Heart right ventricle (tissue), 16 donors: ENCODE measurements around the gene LGR6. TPM values are rescaled to one million over a fixed set of nuclear protein-coding genes. Genes with fewer than 3 reads are reported as not detected.

Source experiments
- ATAC-seq, 8 donors: fragments of 200-7000 bp; cut with Tn5 transposase; one replicate each; pipeline ENCODE4 v1.9.1; 2020; ENCODE audit warnings: mild to moderate bottlenecking in 8 of 8, moderate library complexity in 8 of 8, moderate number of reproducible peaks in 1 of 8
- DNase-seq, 2 donors: peaks; one replicate each; pipeline ENCODE4 v3.0.0-alpha.2; 2020
- H3K27ac ChIP-seq, 10 donors: fragments of 200-600 bp; sonication (generic) in 2 of 10; one replicate each; pipeline versions ENCODE4 v1.5.0 to v1.8.0; 2020 to 2022; ENCODE audit warnings: mild to moderate bottlenecking in 3 of 10
- H3K27me3 ChIP-seq, 7 donors: fragments of 200-600 bp; one replicate each; pipeline ENCODE4 v1.8.0; 2021 to 2022; ENCODE audit warnings: mild to moderate bottlenecking in 2 of 7
- H3K36me3 ChIP-seq, 9 donors: fragments of 200-600 bp; sonication (generic) in 1 of 9; one replicate each; pipeline versions ENCODE4 v1.5.0 to v1.8.0; 2020 to 2022; ENCODE audit warnings: mild to moderate bottlenecking in 2 of 9
- H3K4me1 ChIP-seq, 9 donors: fragments of 200-600 bp; sonication (generic) in 1 of 9; one replicate each; pipeline versions ENCODE4 v1.5.0 to v1.8.0; 2020 to 2022; ENCODE audit warnings: mild to moderate bottlenecking in 4 of 9
- H3K4me3 ChIP-seq, 10 donors: fragments of 200-600 bp; sonication (generic) in 2 of 10; one replicate each; pipeline versions ENCODE4 v1.5.0 to v1.8.0; 2020 to 2022; ENCODE audit warnings: mild to moderate bottlenecking in 7 of 10, moderate library complexity in 2 of 10
- H3K9me3 ChIP-seq, 11 donors: fragments of 200-600 bp in 10 of 11; sonication (generic) in 2 of 11; one replicate each; pipeline versions ENCODE4 v1.5.0 to v1.8.0; 2013 to 2022; ENCODE audit warnings: mild to moderate bottlenecking in 2 of 11, control low read depth in 1 of 11, moderate library complexity in 1 of 11
- WGBS, 2 donors: extraction: QIAGEN DNeasy Blood & Tissue Kit; methylation state at CpG; one replicate each; pipeline ENCODE4 v1.1.7; 2013; ENCODE audit warnings: inconsistent platforms in 1 of 2; 5-methylcytosine and 5-hydroxymethylcytosine counted together
- intact Hi-C, 10 donors: fragments of 100-400 bp; cut with DNase I; formaldehyde crosslinking; loops; one replicate each; pipeline versions ENCODE4 v1.11.1 to v1.14.2; 2022
- polyA plus RNA-seq, 2 donors: library from polyadenylated mRNA; stranded (reverse); fragments of 200-250 nt; gene quantifications; one replicate each; pipeline ENCODE4 v1.2.3, GENCODE V29; 2013
- total RNA-seq, 10 donors: library from RNA; stranded (reverse); fragmentation: NEBNext Ultra II Directional in 3 of 10; extraction: Animal tissue kit (Norgen Biotek cat#: 25700) in 3 of 10; gene quantifications; one replicate each; pipeline versions ENCODE4 v1.2.1 to v1.2.4, GENCODE V29; 2021 to 2023
- TF ChIP-seq, protein P1 (sequence below), 9 donors: fragments of 200-600 bp; sonication (generic) in 2 of 9; IDR thresholded peaks; one replicate each; pipeline versions ENCODE4 v1.5.0 to v1.8.0; 2021 to 2022; ENCODE audit warnings: antibody characterized with exemption in 9 of 9, mild to moderate bottlenecking in 5 of 9, moderate library complexity in 1 of 9
- donor health status: Arrhythmogenic right ventricular cardiomyopathy.
- donor health status: ischemic (EF 13 %, LVEDD 7.1; RV severe dilation, severe dysfunction).
- donor health status: healthy with polysubstance abuse.
- donor health status: DM: no; HTN: yes; CAD: no.
- donor health status: DM: no; HTN: no; CAD: no.
- donor health status: ischemic (EF 25% LVEDD 6.9; RV normal size, moderate dysfunction).
- donor health status: ischemic (EF 25% LVEDD 5.7; RV mildly dilated, moderate dysfunction).
- donor health status: healthy.
- donor health status: DM: yes; HTN: yes; CAD: no.
- donor health status: Ischemic cardiomyopathy.
- donor health status: ischemic (EF 35%, LVEDD 5.7; RV mildly dilated, moderate dysfunction).
- donor health status: nonischemic (EF 11% LVEDD 7.7; RV severe dilation, severe dysfunction).
- donor health status: DM: yes; HTN: yes; CAD: no.
- donor health status: PGD.
- donor health status: ischemic (EF 29% LVEDD 5.4; RV normal size, mild dysfunction).
- donor health status: nonischemic (EF 23%, LVEDD 6.1; RV moderate dilation, normal function).

LGR6 gene
- total and polyA plus RNA-seq, 12 donors, result 0.19 to 13.5 (median 2.2) TPM

GRCh38 chr1:202156590-202156989, 37.0 kb upstream of the LGR6 start:
- Histone ChIP-seq H3K27ac (no peak overlapping the region), H3K27me3 (no peaks in the 10 kb centered on the region), H3K9me3 (no peaks in the 10 kb centered on the region), H3K4me1 (peaks cover 0 to 36% (median 6%) of the 10 kb centered on the region in 9 donors), H3K36me3 (peaks cover 0 to 24% (median 0%) of the 10 kb centered on the region in 9 donors), H3K4me3 (no peak overlapping the region)
- TF ChIP-seq, protein P1, sequence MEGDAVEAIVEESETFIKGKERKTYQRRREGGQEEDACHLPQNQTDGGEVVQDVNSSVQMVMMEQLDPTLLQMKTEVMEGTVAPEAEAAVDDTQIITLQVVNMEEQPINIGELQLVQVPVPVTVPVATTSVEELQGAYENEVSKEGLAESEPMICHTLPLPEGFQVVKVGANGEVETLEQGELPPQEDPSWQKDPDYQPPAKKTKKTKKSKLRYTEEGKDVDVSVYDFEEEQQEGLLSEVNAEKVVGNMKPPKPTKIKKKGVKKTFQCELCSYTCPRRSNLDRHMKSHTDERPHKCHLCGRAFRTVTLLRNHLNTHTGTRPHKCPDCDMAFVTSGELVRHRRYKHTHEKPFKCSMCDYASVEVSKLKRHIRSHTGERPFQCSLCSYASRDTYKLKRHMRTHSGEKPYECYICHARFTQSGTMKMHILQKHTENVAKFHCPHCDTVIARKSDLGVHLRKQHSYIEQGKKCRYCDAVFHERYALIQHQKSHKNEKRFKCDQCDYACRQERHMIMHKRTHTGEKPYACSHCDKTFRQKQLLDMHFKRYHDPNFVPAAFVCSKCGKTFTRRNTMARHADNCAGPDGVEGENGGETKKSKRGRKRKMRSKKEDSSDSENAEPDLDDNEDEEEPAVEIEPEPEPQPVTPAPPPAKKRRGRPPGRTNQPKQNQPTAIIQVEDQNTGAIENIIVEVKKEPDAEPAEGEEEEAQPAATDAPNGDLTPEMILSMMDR (IDR thresholded peaks at IDR 0.05), result no peak
- DNase-seq (no peak), ATAC-seq (no peak)
- WGBS, 2 donors, result 90 to 91% methylated on average over 8 of the region's 8 CpGs
- intact Hi-C loops, result no loop called here

DNA sequence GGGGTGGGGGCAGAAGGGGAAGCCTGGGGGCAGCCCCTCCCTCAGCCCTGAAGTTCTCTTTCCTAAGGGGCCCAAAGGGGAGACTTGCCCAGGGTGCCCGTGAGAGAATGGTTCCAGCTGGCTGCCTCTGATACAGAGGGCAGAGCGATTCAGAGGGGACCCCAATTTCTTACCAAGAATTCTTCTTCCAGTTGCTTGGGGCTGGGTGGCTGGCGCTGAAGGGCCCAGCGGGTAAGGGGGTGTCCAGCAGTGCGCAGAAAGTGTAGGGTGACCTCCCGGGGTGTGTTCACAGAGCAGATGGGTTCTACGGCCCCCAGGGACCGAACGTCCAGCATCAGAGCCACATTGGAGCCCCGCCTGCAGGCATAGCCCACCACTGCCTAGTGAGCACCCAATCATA, 35.7 kb upstream of the LGR6 start:
- 93 to 97% methylated on average over 10 of the region's 10 CpGs for WGBS, 2 donors
- peaks cover 0 to 50% (median 6%) of the 10 kb centered on the region in 9 donors for H3K4me1 ChIP-seq
- H3K4me3 ChIP-seq, result no peak overlapping the region
- DNase-seq (no peak), ATAC-seq (no peak)
- TF ChIP-seq, protein P1 (IDR thresholded peaks at IDR 0.05), result no peak
- no peaks in the 10 kb centered on the region for H3K9me3 ChIP-seq
- no peak overlapping the region for H3K27ac ChIP-seq
- H3K36me3 ChIP-seq, result peaks cover 0 to 12% (median 0%) of the 10 kb centered on the region in 9 donors
- intact Hi-C loops, result no loop called here
- H3K27me3 ChIP-seq, result no peaks in the 10 kb centered on the region

GRCh38 chr1:202158810-202159533, 34.6 kb upstream of the LGR6 start:
- WGBS, 2 donors, result 95% methylated on average over 10 of the region's 10 CpGs
- ATAC-seq, result no peak
- no peak for DNase-seq
- TF ChIP-seq, protein P1 (IDR thresholded peaks at IDR 0.05), result no peak
- Histone ChIP-seq H3K4me1 (peaks cover 0 to 53% (median 6%) of the 10 kb centered on the region in 9 donors), H3K27ac (peak overlapping the region in 1 of 10 donors; percentile 93), H3K4me3 (peak overlapping the region in 1 of 10 donors; percentile 61), H3K27me3 (no peaks in the 10 kb centered on the region), H3K9me3 (no peaks in the 10 kb centered on the region), H3K36me3 (peaks cover 0 to 5% (median 0%) of the 10 kb centered on the region in 9 donors)
- intact Hi-C loops, result no loop called here

- Histone ChIP-seq H3K4me3 (peak overlapping the region in 5 of 10 donors; percentile 8 to 61 (median 18)), H3K9me3 (no peaks in the 10 kb centered on the region), H3K4me1 (peaks cover 0 to 53% (median 6%) of the 10 kb centered on the region in 9 donors), H3K27ac (peak overlapping the region in 4 of 10 donors; percentile 9 to 93 (median 54)), H3K36me3 (no peaks in the 10 kb centered on the region), H3K27me3 (no peaks in the 10 kb centered on the region)
- ATAC-seq, result peak in 1 of 8 donors; percentile 29
- TF ChIP-seq, protein P1 (IDR thresholded peaks at IDR 0.05), result no peak
- 75 to 87% methylated on average over 16 of the region's 16 CpGs for WGBS, 2 donors
- DNase-seq, result no peak
- intact Hi-C loops, result no loop called here
Observed at GRCh38 chr1:202159534-202160371, 33.8 kb upstream of the LGR6 start.
